Measurements from ENCODE around the gene WBP11.

GRCh38 chr12:14769466-14769968 is 33.8 kb downstream of the WBP11 start:
- TF ChIP-seq CTCF (IDR thresholded peaks at IDR 0.05; ENCODE audit: insufficient read depth, low read length) (no peak), POLR2AphosphoS5 (IDR thresholded peaks at IDR 0.05; ENCODE audit: low read depth) (no peak), GABPA (IDR thresholded peaks at IDR 0.05; ENCODE audit: low read depth) (no peak), SPI1 (IDR thresholded peaks at IDR 0.05; ENCODE audit: borderline replicate concordance, low read depth) (no peak)
- TF ChIP-seq, protein P1, sequence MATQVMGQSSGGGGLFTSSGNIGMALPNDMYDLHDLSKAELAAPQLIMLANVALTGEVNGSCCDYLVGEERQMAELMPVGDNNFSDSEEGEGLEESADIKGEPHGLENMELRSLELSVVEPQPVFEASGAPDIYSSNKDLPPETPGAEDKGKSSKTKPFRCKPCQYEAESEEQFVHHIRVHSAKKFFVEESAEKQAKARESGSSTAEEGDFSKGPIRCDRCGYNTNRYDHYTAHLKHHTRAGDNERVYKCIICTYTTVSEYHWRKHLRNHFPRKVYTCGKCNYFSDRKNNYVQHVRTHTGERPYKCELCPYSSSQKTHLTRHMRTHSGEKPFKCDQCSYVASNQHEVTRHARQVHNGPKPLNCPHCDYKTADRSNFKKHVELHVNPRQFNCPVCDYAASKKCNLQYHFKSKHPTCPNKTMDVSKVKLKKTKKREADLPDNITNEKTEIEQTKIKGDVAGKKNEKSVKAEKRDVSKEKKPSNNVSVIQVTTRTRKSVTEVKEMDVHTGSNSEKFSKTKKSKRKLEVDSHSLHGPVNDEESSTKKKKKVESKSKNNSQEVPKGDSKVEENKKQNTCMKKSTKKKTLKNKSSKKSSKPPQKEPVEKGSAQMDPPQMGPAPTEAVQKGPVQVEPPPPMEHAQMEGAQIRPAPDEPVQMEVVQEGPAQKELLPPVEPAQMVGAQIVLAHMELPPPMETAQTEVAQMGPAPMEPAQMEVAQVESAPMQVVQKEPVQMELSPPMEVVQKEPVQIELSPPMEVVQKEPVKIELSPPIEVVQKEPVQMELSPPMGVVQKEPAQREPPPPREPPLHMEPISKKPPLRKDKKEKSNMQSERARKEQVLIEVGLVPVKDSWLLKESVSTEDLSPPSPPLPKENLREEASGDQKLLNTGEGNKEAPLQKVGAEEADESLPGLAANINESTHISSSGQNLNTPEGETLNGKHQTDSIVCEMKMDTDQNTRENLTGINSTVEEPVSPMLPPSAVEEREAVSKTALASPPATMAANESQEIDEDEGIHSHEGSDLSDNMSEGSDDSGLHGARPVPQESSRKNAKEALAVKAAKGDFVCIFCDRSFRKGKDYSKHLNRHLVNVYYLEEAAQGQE (IDR thresholded peaks at IDR 0.05; ENCODE audit: insufficient replicate concordance, low read depth) = no peak

Measured in HL-60 (cell line).